A549 (cell line): ENCODE data around the gene AIG1. TPM values are rescaled to one million over a fixed set of nuclear protein-coding genes. Genes with fewer than 3 reads are reported as not detected.

Experiments
- ATAC-seq, 2 experiments: fragments of 200-7000 bp in 1 of 2; fragments of >200 bp in 1 of 2; cut with Nextera tagmentation in 1 of 2; cut with Tn5 transposase in 1 of 2; 3 replicates each; pipeline versions ENCODE4 v1.8.0 to v1.9.1; 2018 to 2020; ENCODE audit warnings: mild to moderate bottlenecking in 1 of 2, moderate library complexity in 1 of 2
- CTCF ChIA-PET: fragments of 300-600 bp; sonication (Branson Sonifier 250); formaldehyde crosslinking; extraction: SDS; loops from one replicate; lab custom pipeline; 2021; ENCODE audit warnings: antibody characterized with exemption, inconsistent platforms; lab: Yijun Ruan, JAX
- POLR2A ChIA-PET: fragments of 350-600 bp; formaldehyde crosslinking; extraction: SDS; loops from one replicate; lab custom pipeline; 2021; ENCODE audit warnings: antibody characterized with exemption, inconsistent platforms; lab: Yijun Ruan, JAX
- DNase-seq, 2 experiments: peaks; one replicate each; pipeline versions ENCODE4 v3.0.0 to v3.0.0-alpha.2; 2011 to 2016; ENCODE audit warnings: low read depth in 1 of 2, low spot score in 1 of 2
- FAIRE-seq: peaks from 2 replicates; lab custom pipeline; 2011; peaks lifted over from hg19 to GRCh38; lab: Jason Lieb, UNC
- H3K27ac ChIP-seq, 2 experiments: fragments of >200 bp; sonication (Bioruptor Twin); formaldehyde crosslinking; 3 replicates each; pipeline ENCODE4 v1.5.1; 2016 to 2017
- H3K4me1 ChIP-seq: fragments of >200 bp; sonication (Bioruptor Twin); formaldehyde crosslinking; 3 replicates; pipeline ENCODE4 v1.6.1; 2016
- H3K4me2 ChIP-seq: fragments of >200 bp; sonication (Bioruptor Twin); formaldehyde crosslinking; 3 replicates; pipeline ENCODE4 v1.6.1; 2016
- H3K4me3 ChIP-seq: fragments of >200 bp; sonication (Bioruptor Twin); formaldehyde crosslinking; 3 replicates; pipeline ENCODE4 v1.5.1; 2016
- H3K9me3 ChIP-seq: fragments of >200 bp; sonication (Bioruptor Twin); formaldehyde crosslinking; 3 replicates; pipeline ENCODE4 v1.6.1; 2016
- CBX2 ChIP-seq: fragments of 200-600 bp; sonication (generic); IDR thresholded peaks from 2 replicates; pipeline ENCODE4 v1.6.1; 2016; ENCODE audit warnings: low read depth, mild to moderate bottlenecking, borderline replicate concordance
- CEBPB ChIP-seq, 2 experiments: fragments of >200 bp in 1 of 2; sonication (Bioruptor Twin) in 1 of 2; formaldehyde crosslinking in 1 of 2; IDR thresholded peaks; 2 replicates each; pipeline ENCODE4 v1.6.1; 2012 to 2016
- CHD2 ChIP-seq: fragments of 150-350 bp; IDR thresholded peaks from 2 replicates; pipeline ENCODE4 v1.6.1; 2014; ENCODE audit warnings: low read length; ENCODE audit not compliant: partially characterized antibody
- ELK1 ChIP-seq: fragments of 150-350 bp; IDR thresholded peaks from 2 replicates; pipeline ENCODE4 v1.6.1; 2014; ENCODE audit warnings: low read depth, mild to moderate bottlenecking, low read length
- EP300 ChIP-seq, 2 experiments: fragments of >200 bp; sonication (Bioruptor Twin); formaldehyde crosslinking; IDR thresholded peaks; 2 replicates in 1 of 2; 3 replicates in 1 of 2; pipeline ENCODE4 v1.6.1; 2016 to 2017
- FOSB ChIP-seq: fragments of 250-450 bp; sonication (Bioruptor Pico); IDR thresholded peaks from 2 replicates; pipeline ENCODE4 v1.5.0; 2020; ENCODE audit warnings: mild to moderate bottlenecking, moderate library complexity
- FOSL2 ChIP-seq, 2 experiments: fragments of 450-650 bp in 1 of 2; fragments of >200 bp in 1 of 2; sonication (Bioruptor Twin) in 1 of 2; formaldehyde crosslinking; IDR thresholded peaks; 2 replicates each; pipeline versions ENCODE4 v1.5.0 to v1.6.1; 2016 to 2020; ENCODE audit warnings: mild to moderate bottlenecking in 1 of 2, moderate library complexity in 1 of 2
- FOXS1 ChIP-seq: fragments of 250-450 bp; sonication (Bioruptor Pico); IDR thresholded peaks from 2 replicates; pipeline ENCODE4 v1.5.0; 2020; ENCODE audit warnings: mild to moderate bottlenecking, moderate library complexity
- GATA3 ChIP-seq: IDR thresholded peaks from 2 replicates; pipeline ENCODE4 v1.6.1; 2012; ENCODE audit warnings: borderline replicate concordance
- HES2 ChIP-seq: fragments of >200 bp; sonication (Bioruptor Twin); formaldehyde crosslinking; IDR thresholded peaks from 2 replicates; pipeline ENCODE4 v1.6.1; 2016
- JUN ChIP-seq, 2 experiments: fragments of >200 bp; sonication (Bioruptor Twin); formaldehyde crosslinking; IDR thresholded peaks; 2 replicates in 1 of 2; 3 replicates in 1 of 2; pipeline ENCODE4 v1.6.1; 2016 to 2017
- JUNB ChIP-seq: fragments of >200 bp; sonication (Bioruptor Twin); formaldehyde crosslinking; IDR thresholded peaks from 2 replicates; pipeline ENCODE4 v1.6.1; 2016
- KDM5A ChIP-seq: fragments of 200-600 bp; sonication (generic); IDR thresholded peaks from 2 replicates; pipeline ENCODE4 v1.6.1; 2016; ENCODE audit warnings: antibody characterized with exemption, mild to moderate bottlenecking
- MAFK ChIP-seq: fragments of 450-650 bp; IDR thresholded peaks from 2 replicates; pipeline ENCODE4 v1.6.1; 2014; ENCODE audit not compliant: partially characterized antibody
- MAX ChIP-seq: IDR thresholded peaks from 2 replicates; pipeline ENCODE4 v1.6.1; 2012
- MAZ ChIP-seq: fragments of 150-350 bp; IDR thresholded peaks from 2 replicates; pipeline ENCODE4 v1.6.1; 2014; ENCODE audit warnings: antibody characterized with exemption, low read depth, low read length, borderline replicate concordance
- NFE2L2 ChIP-seq: fragments of 150-350 bp; conservative IDR thresholded peaks from 2 replicates; pipeline ENCODE4 v1.6.1; 2014; ENCODE audit warnings: low read length
- NPAS2 ChIP-seq: fragments of 250-450 bp; sonication (Bioruptor Pico); IDR thresholded peaks from 2 replicates; pipeline ENCODE4 v1.8.0; 2022; ENCODE audit warnings: mild to moderate bottlenecking, moderate library complexity, borderline replicate concordance
- PBX3 ChIP-seq: IDR thresholded peaks from 2 replicates; pipeline ENCODE4 v1.6.1; 2012
- POLR2AphosphoS2 ChIP-seq: conservative IDR thresholded peaks from 2 replicates; pipeline ENCODE4 v1.6.1; 2012; ENCODE audit warnings: low read length, improper control_type of control experiment, inconsistent platforms
- RAD21 ChIP-seq, 2 experiments: fragments of >200 bp in 1 of 2; sonication (Bioruptor Twin) in 1 of 2; formaldehyde crosslinking in 1 of 2; IDR thresholded peaks in 1 of 2; conservative IDR thresholded peaks in 1 of 2; 2 replicates in 1 of 2; 3 replicates in 1 of 2; pipeline ENCODE4 v1.6.1; 2012 to 2018; ENCODE audit warnings: inconsistent platforms in 1 of 2
- RARB ChIP-seq: fragments of 250-450 bp; sonication (Bioruptor Pico); IDR thresholded peaks from 2 replicates; pipeline ENCODE4 v1.8.0; 2021; ENCODE audit warnings: mild to moderate bottlenecking, moderate library complexity
- RCOR1 ChIP-seq: fragments of 150-350 bp; IDR thresholded peaks from 2 replicates; pipeline ENCODE4 v1.6.1; 2014; ENCODE audit warnings: antibody characterized with exemption, low read length, low read depth
- ZC3H11A ChIP-seq: fragments of 450-650 bp; IDR thresholded peaks from 2 replicates; pipeline ENCODE4 v1.6.1; 2014; ENCODE audit warnings: antibody characterized with exemption, mild to moderate bottlenecking
- ZSCAN20 ChIP-seq: fragments of 250-450 bp; sonication (Bioruptor Pico); IDR thresholded peaks from 2 replicates; pipeline ENCODE4 v1.8.0; 2022; ENCODE audit warnings: mild to moderate bottlenecking, moderate library complexity
- WGBS: methylation state at CpG from one replicate; pipeline ENCODE4 v1.1.6; 2017; ENCODE audit errors: missing lambda C conversion rate; 5-methylcytosine and 5-hydroxymethylcytosine counted together
- polyA plus RNA-seq, 4 experiments: library from polyadenylated mRNA; depleted of rRNA in 3 of 4; stranded (reverse); fragments of >200 nt; fragmentation: RNase III in 1 of 4; extraction: RNeasy Plus Mini Kit Qiagen cat#74134 plus additional on column Dnase treatment in 1 of 4; gene quantifications; 2 replicates in 3 of 4; 3 replicates in 1 of 4; pipeline ENCODE4 v1.2.3, GENCODE V29; 2011 to 2017

AIG1 gene
- polyA plus RNA-seq, 2 of the 4 experiments (the other 2 are of a cell fraction) = 29.5 to 38.3 TPM

GRCh38 chr6:143369971-143370370, 309.3 kb downstream of the AIG1 start:
- ChIA-PET POLR2A (no interaction called here), CTCF (no interaction called here)
- no peak for DNase-seq
- Histone ChIP-seq H3K27ac (no peak overlapping the region), H3K4me1 (no peaks in the 10 kb centered on the region), H3K4me3 (no peak overlapping the region), H3K4me2 (no peak overlapping the region), H3K9me3 (no peaks in the 10 kb centered on the region)
- WGBS = 45% methylated on average over 3 of the region's 3 CpGs
- FAIRE-seq = no peak
- no peak for TF ChIP-seq ZSCAN20 (CRISPR knock-in tag)
- no peak for TF ChIP-seq CBX2
- TF ChIP-seq MAZ = no peak
- TF ChIP-seq RAD21 (conservative IDR thresholded peaks at IDR 0.05 in 1 of 2, IDR thresholded peaks at IDR 0.05 in 1 of 2) = no peak
- TF ChIP-seq FOSL2 (IDR thresholded peaks at IDR 0.05) = no peak
- TF ChIP-seq FOSL2 (CRISPR knock-in tag; IDR thresholded peaks at IDR 0.05) = no peak
- no peak for TF ChIP-seq ZC3H11A
- no peak for ATAC-seq

GRCh38 chr6:143370812-143371370, 310.2 kb downstream of the AIG1 start:
- TF ChIP-seq MAFK (peak; percentile 89), ELK1 (no peak)
- TF ChIP-seq, all 56 proteins: peak for 1
- no peak overlapping the region for H3K27ac ChIP-seq
- CTCF ChIA-PET = no interaction called here
- 51% methylated on average over 5 of the region's 5 CpGs for WGBS
- H3K4me2 ChIP-seq = no peak overlapping the region
- DNase-seq (no peak), ATAC-seq (no peak), FAIRE-seq (no peak)
- H3K9me3 ChIP-seq = no peaks in the 10 kb centered on the region
- no peak overlapping the region for H3K4me3 ChIP-seq
- POLR2A ChIA-PET = no interaction called here
- H3K4me1 ChIP-seq = no peaks in the 10 kb centered on the region

GRCh38 chr6:143372199-143372882, 311.7 kb downstream of the AIG1 start:
- Histone ChIP-seq H3K4me2 (no peak overlapping the region), H3K9me3 (no peaks in the 10 kb centered on the region), H3K4me1 (no peaks in the 10 kb centered on the region), H3K4me3 (no peak overlapping the region), H3K27ac (no peak overlapping the region)
- no peak for DNase-seq
- ChIA-PET CTCF (no interaction called here), POLR2A (no interaction called here)
- FAIRE-seq = no peak
- WGBS = 59% methylated on average over 7 of the region's 7 CpGs
- no peak for ATAC-seq
- TF ChIP-seq PBX3 (no peak), ELK1 (no peak), RARB (CRISPR knock-in tag) (no peak), FOXS1 (CRISPR knock-in tag) (no peak), CEBPB (IDR thresholded peaks at IDR 0.05) (no peak), MAX (no peak), JUNB (no peak), POLR2AphosphoS2 (no peak), ZSCAN20 (CRISPR knock-in tag) (no peak), CHD2 (no peak), NFE2L2 (no peak), GATA3 (no peak), RCOR1 (no peak), KDM5A (no peak), JUN (IDR thresholded peaks at IDR 0.05) (no peak), EP300 (IDR thresholded peaks at IDR 0.05) (no peak), MAFK (no peak), NPAS2 (CRISPR knock-in tag) (no peak), HES2 (no peak), FOSB (no peak)
